Activated naive CD8-positive, alpha-beta T cell treated with anti-CD3 and anti-CD28 coated beads, Interleukin-2, amount 50 U/mL, for 24 hours (primary cell): ENCODE measurements around the gene MEIS2.
A peak's percentile ranks its signal among the peaks of the same experiment; 100 is the strongest.

Experiments
- ATAC-seq: fragments of 150-1000 bp; cut with Tn5 transposase; one replicate; pipeline ENCODE4 v1.10.0; 2021
- DNase-seq: peaks from one replicate; pipeline ENCODE4 v3.0.0; 2021
- H3K27ac Mint-ChIP-seq: one replicate; pipeline ENCODE4 v1.8.0; 2021; ENCODE audit warnings: mild to moderate bottlenecking, mixed read lengths
- H3K27me3 Mint-ChIP-seq: one replicate; pipeline ENCODE4 v1.8.0; 2021; ENCODE audit warnings: mixed read lengths
- H3K36me3 Mint-ChIP-seq: one replicate; pipeline ENCODE4 v1.8.0; 2021; ENCODE audit warnings: low read depth, mixed read lengths
- H3K4me1 Mint-ChIP-seq: one replicate; pipeline ENCODE4 v1.8.0; 2021; ENCODE audit warnings: mixed read lengths
- H3K4me3 Mint-ChIP-seq: one replicate; pipeline ENCODE4 v1.8.0; 2021; ENCODE audit warnings: mild to moderate bottlenecking, moderate library complexity, mixed read lengths
- H3K9me3 Mint-ChIP-seq: one replicate; pipeline ENCODE4 v1.8.0; 2021; ENCODE audit warnings: mixed read lengths

Gene MEIS2

GRCh38 chr15:37097144-37097919 is 3.0 kb downstream of the MEIS2 start:
- Mint-ChIP-seq H3K4me1 (peaks cover 43% of the 10 kb centered on the region), H3K4me3 (peak overlapping the region; percentile 1), H3K27ac (no peak overlapping the region), H3K27me3 (peaks cover 87% of the 10 kb centered on the region), H3K36me3 (peaks cover 4% of the 10 kb centered on the region), H3K9me3 (peaks cover 3% of the 10 kb centered on the region)
- DNase-seq = no peak
- no peak for ATAC-seq

GRCh38 chr15:37096558-37097143 is 3.7 kb downstream of the MEIS2 start:
- Mint-ChIP-seq H3K27ac (no peak overlapping the region), H3K36me3 (peaks cover 2% of the 10 kb centered on the region), H3K9me3 (no peaks in the 10 kb centered on the region), H3K4me3 (no peak overlapping the region), H3K27me3 (peaks cover 81% of the 10 kb centered on the region), H3K4me1 (peaks cover 38% of the 10 kb centered on the region)
- DNase-seq (no peak), ATAC-seq (no peak)

GRCh38 chr15:37095770-37096557 is 4.4 kb downstream of the MEIS2 start:
- DNase-seq (no peak), ATAC-seq (no peak)
- peaks cover 34% of the 10 kb centered on the region for H3K4me1 Mint-ChIP-seq
- no peak overlapping the region for H3K4me3 Mint-ChIP-seq
- peaks cover 2% of the 10 kb centered on the region for H3K36me3 Mint-ChIP-seq
- H3K27me3 Mint-ChIP-seq = peaks cover 77% of the 10 kb centered on the region
- H3K9me3 Mint-ChIP-seq = no peaks in the 10 kb centered on the region
- no peak overlapping the region for H3K27ac Mint-ChIP-seq

- DNase-seq = no peak
- Mint-ChIP-seq H3K4me3 (no peak overlapping the region), H3K27me3 (peaks cover 75% of the 10 kb centered on the region), H3K27ac (no peak overlapping the region), H3K4me1 (peaks cover 28% of the 10 kb centered on the region), H3K9me3 (no peaks in the 10 kb centered on the region), H3K36me3 (peaks cover under 1% of the 10 kb centered on the region)
- ATAC-seq = no peak
Observed at GRCh38 chr15:37094915-37095711, 5.2 kb downstream of the MEIS2 start.

GRCh38 chr15:37094333-37094914 is 5.9 kb downstream of the MEIS2 start:
- no peak for DNase-seq
- Mint-ChIP-seq H3K9me3 (no peaks in the 10 kb centered on the region), H3K36me3 (no peaks in the 10 kb centered on the region), H3K27ac (no peak overlapping the region), H3K27me3 (peaks cover 69% of the 10 kb centered on the region), H3K4me1 (peaks cover 24% of the 10 kb centered on the region), H3K4me3 (no peak overlapping the region)
- ATAC-seq = no peak

GRCh38 chr15:37093480-37094332 is 6.6 kb downstream of the MEIS2 start:
- ATAC-seq = no peak
- H3K9me3 Mint-ChIP-seq = no peaks in the 10 kb centered on the region
- peaks cover 18% of the 10 kb centered on the region for H3K4me1 Mint-ChIP-seq
- H3K27ac Mint-ChIP-seq = no peak overlapping the region
- H3K27me3 Mint-ChIP-seq = peaks cover 67% of the 10 kb centered on the region
- H3K36me3 Mint-ChIP-seq = no peaks in the 10 kb centered on the region
- no peak overlapping the region for H3K4me3 Mint-ChIP-seq
- no peak for DNase-seq

- no peak for ATAC-seq
- no peaks in the 10 kb centered on the region for H3K36me3 Mint-ChIP-seq
Observed at GRCh38 chr15:37090543-37091175, 9.7 kb downstream of the MEIS2 start.

GRCh38 chr15:37088436-37088835 is 11.9 kb downstream of the MEIS2 start:
- H3K27me3 Mint-ChIP-seq = peaks cover 21% of the 10 kb centered on the region
- no peaks in the 10 kb centered on the region for H3K9me3 Mint-ChIP-seq
- no peaks in the 10 kb centered on the region for H3K36me3 Mint-ChIP-seq
- no peak overlapping the region for H3K27ac Mint-ChIP-seq
- H3K4me1 Mint-ChIP-seq = no peaks in the 10 kb centered on the region
- DNase-seq (no peak), ATAC-seq (no peak)
- no peak overlapping the region for H3K4me3 Mint-ChIP-seq

More at GRCh38 chr15:37090543-37091175, 9.7 kb downstream of the MEIS2 start:
- Mint-ChIP-seq H3K27me3 (peaks cover 38% of the 10 kb centered on the region), H3K27ac (no peak overlapping the region), H3K9me3 (no peaks in the 10 kb centered on the region), H3K4me1 (peaks cover 3% of the 10 kb centered on the region), H3K4me3 (no peak overlapping the region)
- DNase-seq = no peak

GRCh38 chr15:37087131-37087588 is 13.2 kb downstream of the MEIS2 start:
- Mint-ChIP-seq H3K4me3 (no peak overlapping the region), H3K36me3 (no peaks in the 10 kb centered on the region), H3K27me3 (peaks cover 13% of the 10 kb centered on the region), H3K27ac (no peak overlapping the region), H3K9me3 (no peaks in the 10 kb centered on the region), H3K4me1 (no peaks in the 10 kb centered on the region)
- ATAC-seq (no peak), DNase-seq (no peak)

- Mint-ChIP-seq H3K36me3 (no peaks in the 10 kb centered on the region), H3K9me3 (peaks cover 4% of the 10 kb centered on the region), H3K4me3 (no peak overlapping the region), H3K4me1 (no peaks in the 10 kb centered on the region), H3K27ac (no peak overlapping the region), H3K27me3 (peaks cover 20% of the 10 kb centered on the region)
- no peak for ATAC-seq
- no peak for DNase-seq
Observed at GRCh38 chr15:37086521-37086920, 13.8 kb downstream of the MEIS2 start.

GRCh38 chr15:37086120-37086519 is 14.2 kb downstream of the MEIS2 start:
- Mint-ChIP-seq H3K4me1 (no peaks in the 10 kb centered on the region), H3K27me3 (peaks cover 23% of the 10 kb centered on the region), H3K4me3 (no peak overlapping the region), H3K36me3 (no peaks in the 10 kb centered on the region), H3K9me3 (peaks cover 4% of the 10 kb centered on the region), H3K27ac (no peak overlapping the region)
- DNase-seq = no peak
- ATAC-seq = no peak

- Mint-ChIP-seq H3K4me3 (no peak overlapping the region), H3K9me3 (peaks cover 4% of the 10 kb centered on the region), H3K36me3 (no peaks in the 10 kb centered on the region), H3K4me1 (no peaks in the 10 kb centered on the region), H3K27ac (no peak overlapping the region), H3K27me3 (peaks cover 19% of the 10 kb centered on the region)
- DNase-seq (no peak), ATAC-seq (no peak)
Observed at GRCh38 chr15:37084602-37085001, 15.7 kb downstream of the MEIS2 start.

GRCh38 chr15:37083610-37084009 is 16.7 kb downstream of the MEIS2 start:
- Mint-ChIP-seq H3K4me3 (no peak overlapping the region), H3K27me3 (peaks cover 18% of the 10 kb centered on the region), H3K9me3 (peaks cover 4% of the 10 kb centered on the region), H3K4me1 (no peaks in the 10 kb centered on the region), H3K36me3 (no peaks in the 10 kb centered on the region), H3K27ac (no peak overlapping the region)
- no peak for DNase-seq
- no peak for ATAC-seq
